Prostate gland (tissue), 2 donors: ENCODE data around the gene TEPSIN. TPM values are rescaled to one million over a fixed set of nuclear protein-coding genes. Genes with fewer than 3 reads are reported as not detected.

ENCODE experiments used
- DNase-seq: peaks from one replicate; pipeline ENCODE4 v3.0.0-alpha.2; 2019; ENCODE audit warnings: low spot score
- H3K27ac ChIP-seq, 2 donors: fragments of 200-600 bp; sonication (generic); 2 replicates each; pipeline ENCODE4 v1.5.1; 2017 to 2019
- H3K27me3 ChIP-seq: fragments of 200-600 bp; sonication (generic); replicated peaks from 2 replicates; pipeline ENCODE4 v1.5.1; 2019; ENCODE audit not compliant: insufficient read depth
- H3K36me3 ChIP-seq, 2 donors: fragments of 200-600 bp; sonication (generic); 1 replicate in 1 of 2; 2 replicates in 1 of 2; pipeline versions ENCODE4 v1.5.1 to v1.8.1; 2017 to 2019
- H3K4me1 ChIP-seq: fragments of 200-600 bp; sonication (generic); replicated peaks from 2 replicates; pipeline ENCODE4 v1.5.1; 2019
- H3K4me3 ChIP-seq, 2 donors: fragments of 200-600 bp; sonication (generic); 2 replicates each; pipeline ENCODE4 v1.5.1; 2017 to 2019
- H3K9me3 ChIP-seq: fragments of 200-600 bp; sonication (generic); 2 replicates; pipeline ENCODE4 v1.5.1; 2017
- CTCF ChIP-seq, 4 experiments: fragments of 200-600 bp in 2 of 4; fragments of 450-650 bp in 2 of 4; sonication (generic) in 2 of 4; IDR thresholded peaks; 1 replicate in 3 of 4; 2 replicates in 1 of 4; pipeline ENCODE4 v1.5.1; 2016 to 2019; ENCODE audit warnings: antibody characterized with exemption in 4 of 4, mild to moderate bottlenecking in 2 of 4, moderate library complexity in 2 of 4
- POLR2A ChIP-seq: fragments of 450-650 bp; IDR thresholded peaks from one replicate; pipeline ENCODE4 v1.6.1; 2016; ENCODE audit warnings: antibody characterized with exemption, mild to moderate bottlenecking
- POLR2AphosphoS5 ChIP-seq: sonication (generic); formaldehyde crosslinking; IDR thresholded peaks from one replicate; pipeline ENCODE4 v1.6.1; 2017; ENCODE audit warnings: antibody characterized with exemption
- WGBS: methylation state at CpG from one replicate; pipeline ENCODE4 v1.1.5; 2018; 5-methylcytosine and 5-hydroxymethylcytosine counted together
- intact Hi-C: fragments of 100-400 bp; cut with DNase I; formaldehyde crosslinking; loops from one replicate; pipeline ENCODE4 v1.14.2; 2022
- total RNA-seq, 2 donors: library from RNA; depleted of rRNA; stranded (reverse); fragments of >200 nt; gene quantifications; one replicate each; pipeline ENCODE4 v1.1.0, GENCODE V29; 2016

TEPSIN gene
- total RNA-seq, 2 donors from 2014 or later: 35.6 to 81.5 TPM

GRCh38 chr17:81218991-81219390, 19.9 kb downstream of the TEPSIN start:
- no peaks in the 10 kb centered on the region for H3K27me3 ChIP-seq
- WGBS: 92% methylated on average over 11 of the region's 11 CpGs
- TF ChIP-seq CTCF (IDR thresholded peaks at IDR 0.05): no peak
- no peak for TF ChIP-seq POLR2AphosphoS5
- TF ChIP-seq POLR2A: no peak
- no peak for DNase-seq
- no peak overlapping the region for H3K4me3 ChIP-seq
- H3K9me3 ChIP-seq: no peaks in the 10 kb centered on the region
- H3K36me3 ChIP-seq: no peaks in the 10 kb centered on the region
- no peak overlapping the region for H3K27ac ChIP-seq
- peaks cover 10% of the 10 kb centered on the region for H3K4me1 ChIP-seq
- intact Hi-C loops: no loop called here

GRCh38 chr17:81218459-81218858, 20.4 kb downstream of the TEPSIN start:
- Histone ChIP-seq H3K4me1 (peaks cover 10% of the 10 kb centered on the region), H3K27me3 (no peaks in the 10 kb centered on the region), H3K9me3 (no peaks in the 10 kb centered on the region), H3K27ac (no peak overlapping the region), H3K4me3 (no peak overlapping the region), H3K36me3 (no peaks in the 10 kb centered on the region)
- TF ChIP-seq POLR2A: no peak
- TF ChIP-seq CTCF (IDR thresholded peaks at IDR 0.05): no peak
- no peak for TF ChIP-seq POLR2AphosphoS5
- 85% methylated on average over 13 of the region's 13 CpGs for WGBS
- no peak for DNase-seq
- intact Hi-C loops: no loop called here

GRCh38 chr17:81217491-81217890, 21.4 kb downstream of the TEPSIN start:
- no peaks in the 10 kb centered on the region for H3K9me3 ChIP-seq
- H3K36me3 ChIP-seq: no peaks in the 10 kb centered on the region
- H3K4me1 ChIP-seq: peaks cover 7% of the 10 kb centered on the region
- TF ChIP-seq POLR2A (no peak), POLR2AphosphoS5 (no peak), CTCF (IDR thresholded peaks at IDR 0.05) (no peak)
- intact Hi-C loops: no loop called here
- no peak for DNase-seq
- no peak overlapping the region for H3K27ac ChIP-seq
- WGBS: 90% methylated on average over 18 of the region's 18 CpGs
- no peaks in the 10 kb centered on the region for H3K27me3 ChIP-seq
- no peak overlapping the region for H3K4me3 ChIP-seq

- TF ChIP-seq CTCF (IDR thresholded peaks at IDR 0.05): no peak
- TF ChIP-seq POLR2A: no peak
- no peak for TF ChIP-seq POLR2AphosphoS5
- no peaks in the 10 kb centered on the region for H3K4me1 ChIP-seq
- DNase-seq: no peak
- no peak overlapping the region for H3K27ac ChIP-seq
- 95% methylated on average over 8 of the region's 8 CpGs for WGBS
- H3K4me3 ChIP-seq: no peak overlapping the region
- no peaks in the 10 kb centered on the region for H3K36me3 ChIP-seq
- H3K9me3 ChIP-seq: no peaks in the 10 kb centered on the region
- no peaks in the 10 kb centered on the region for H3K27me3 ChIP-seq
- intact Hi-C loops: no loop called here
Measured at GRCh38 chr17:81213978-81214377, 24.9 kb downstream of the TEPSIN start.

GRCh38 chr17:81212365-81212764, 26.5 kb downstream of the TEPSIN start:
- TF ChIP-seq CTCF (IDR thresholded peaks at IDR 0.05) (no peak), POLR2AphosphoS5 (no peak), POLR2A (no peak)
- H3K27ac ChIP-seq: no peak overlapping the region
- H3K4me1 ChIP-seq: no peaks in the 10 kb centered on the region
- intact Hi-C loops: no loop called here
- H3K9me3 ChIP-seq: no peaks in the 10 kb centered on the region
- no peak for DNase-seq
- no peaks in the 10 kb centered on the region for H3K36me3 ChIP-seq
- H3K27me3 ChIP-seq: no peaks in the 10 kb centered on the region
- H3K4me3 ChIP-seq: no peak overlapping the region
- whole genome bisulfite sequencing: 85% methylated on average over 9 of the region's 9 CpGs
